ENCODE data around the gene KIF26B. TPM values are rescaled to one million over a fixed set of nuclear protein-coding genes. Genes with fewer than 3 reads are reported as not detected.
"Not testable (repeated sequence)": the region's sequence is repeated elsewhere in the genome, so short reads cannot be mapped to it uniquely, and the experiment has no call there.

KIF26B gene
- total RNA-seq, 2 donors from 2014 or later: 0.83 to 1.3 TPM

- Histone ChIP-seq H3K9me3 (no peaks in the 10 kb centered on the region), H3K36me3 (no peaks in the 10 kb centered on the region), H3K4me3 (no peak overlapping the region), H3K27me3 (no peaks in the 10 kb centered on the region), H3K27ac (no peak overlapping the region), H3K4me1 (no peaks in the 10 kb centered on the region)
- TF ChIP-seq, protein P1, sequence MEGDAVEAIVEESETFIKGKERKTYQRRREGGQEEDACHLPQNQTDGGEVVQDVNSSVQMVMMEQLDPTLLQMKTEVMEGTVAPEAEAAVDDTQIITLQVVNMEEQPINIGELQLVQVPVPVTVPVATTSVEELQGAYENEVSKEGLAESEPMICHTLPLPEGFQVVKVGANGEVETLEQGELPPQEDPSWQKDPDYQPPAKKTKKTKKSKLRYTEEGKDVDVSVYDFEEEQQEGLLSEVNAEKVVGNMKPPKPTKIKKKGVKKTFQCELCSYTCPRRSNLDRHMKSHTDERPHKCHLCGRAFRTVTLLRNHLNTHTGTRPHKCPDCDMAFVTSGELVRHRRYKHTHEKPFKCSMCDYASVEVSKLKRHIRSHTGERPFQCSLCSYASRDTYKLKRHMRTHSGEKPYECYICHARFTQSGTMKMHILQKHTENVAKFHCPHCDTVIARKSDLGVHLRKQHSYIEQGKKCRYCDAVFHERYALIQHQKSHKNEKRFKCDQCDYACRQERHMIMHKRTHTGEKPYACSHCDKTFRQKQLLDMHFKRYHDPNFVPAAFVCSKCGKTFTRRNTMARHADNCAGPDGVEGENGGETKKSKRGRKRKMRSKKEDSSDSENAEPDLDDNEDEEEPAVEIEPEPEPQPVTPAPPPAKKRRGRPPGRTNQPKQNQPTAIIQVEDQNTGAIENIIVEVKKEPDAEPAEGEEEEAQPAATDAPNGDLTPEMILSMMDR (IDR thresholded peaks at IDR 0.05): no peak
- no peak for DNase-seq (ENCODE audit: low spot score)
Measured at GRCh38 chr1:245704765-245705164, 550.0 kb downstream of the KIF26B start.

- H3K36me3 ChIP-seq: no peaks in the 10 kb centered on the region
- H3K27me3 ChIP-seq: no peaks in the 10 kb centered on the region
- TF ChIP-seq, protein P1 (IDR thresholded peaks at IDR 0.05): no peak
- H3K4me1 ChIP-seq: no peaks in the 10 kb centered on the region
- peak; percentile 30 for DNase-seq (ENCODE audit: low spot score)
- no peaks in the 10 kb centered on the region for H3K9me3 ChIP-seq
- no peak overlapping the region for H3K4me3 ChIP-seq
- H3K27ac ChIP-seq: no peak overlapping the region
Measured at GRCh38 chr1:245707941-245708340, 553.2 kb downstream of the KIF26B start.

- Histone ChIP-seq H3K9me3 (no peaks in the 10 kb centered on the region), H3K36me3 (no peaks in the 10 kb centered on the region), H3K27ac (no peak overlapping the region), H3K4me3 (no peak overlapping the region), H3K4me1 (no peaks in the 10 kb centered on the region), H3K27me3 (no peaks in the 10 kb centered on the region)
- TF ChIP-seq, protein P1 (IDR thresholded peaks at IDR 0.05): no peak
- peak; percentile 38 for DNase-seq (ENCODE audit: low spot score)
Measured at GRCh38 chr1:245710961-245711903, 556.4 kb downstream of the KIF26B start.

DNA sequence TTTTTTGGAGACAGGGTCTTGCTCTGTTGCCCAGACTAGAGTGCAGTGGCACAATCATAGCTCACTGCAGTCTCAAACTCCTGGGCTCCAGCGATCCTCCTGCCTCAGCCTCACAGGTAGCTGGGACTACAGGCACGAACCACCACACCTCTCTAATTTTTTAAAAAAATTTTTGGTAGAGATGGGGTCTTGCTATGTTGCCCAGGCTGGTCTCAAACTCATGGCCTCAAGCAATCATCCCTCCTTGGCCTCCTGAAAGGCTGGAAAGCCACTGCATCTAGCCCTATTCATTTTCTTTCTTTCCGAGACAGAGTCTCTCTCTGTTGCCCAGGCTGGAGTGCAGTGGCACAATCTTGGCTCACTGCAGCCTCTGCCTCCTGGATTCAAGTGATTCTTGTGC is 559.2 kb downstream of the KIF26B start:
- not testable (repeated sequence) for H3K9me3 ChIP-seq; H3K27ac ChIP-seq; DNase-seq (ENCODE audit: low spot score); H3K27me3 ChIP-seq; H3K36me3 ChIP-seq; H3K4me3 ChIP-seq; H3K4me1 ChIP-seq

- Histone ChIP-seq H3K27ac (no peak overlapping the region), H3K4me3 (no peak overlapping the region), H3K27me3 (no peaks in the 10 kb centered on the region), H3K9me3 (no peaks in the 10 kb centered on the region), H3K4me1 (no peaks in the 10 kb centered on the region), H3K36me3 (no peaks in the 10 kb centered on the region)
- no peak for DNase-seq (ENCODE audit: low spot score)
- TF ChIP-seq, protein P1 (IDR thresholded peaks at IDR 0.05): no peak
Measured at GRCh38 chr1:245715291-245715701, 560.5 kb downstream of the KIF26B start.

- Histone ChIP-seq H3K9me3 (no peaks in the 10 kb centered on the region), H3K27ac (no peak overlapping the region), H3K4me3 (no peak overlapping the region), H3K27me3 (no peaks in the 10 kb centered on the region), H3K4me1 (no peaks in the 10 kb centered on the region), H3K36me3 (no peaks in the 10 kb centered on the region)
- DNase-seq (ENCODE audit: low spot score): no peak
- TF ChIP-seq, protein P1 (IDR thresholded peaks at IDR 0.05): no peak
Measured at GRCh38 chr1:245715970-245716369, 561.2 kb downstream of the KIF26B start.
